Body of pancreas (tissue), 4 donors: ENCODE measurements around the gene TRPV2.

Experiments used
- POLR2A ChIP-seq, 3 donors: fragments of 450-650 bp; IDR thresholded peaks; one replicate each; pipeline ENCODE4 v1.6.1; 2016; ENCODE audit warnings: antibody characterized with exemption in 3 of 3, mild to moderate bottlenecking in 2 of 3
- TF ChIP-seq, protein P1 (sequence below), 7 experiments: fragments of 450-650 bp in 4 of 7; fragments of 200-600 bp in 3 of 7; sonication (generic) in 3 of 7; IDR thresholded peaks; one replicate each; pipeline ENCODE4 v1.5.1; 2016 to 2019; ENCODE audit warnings: antibody characterized with exemption in 7 of 7

DNA sequence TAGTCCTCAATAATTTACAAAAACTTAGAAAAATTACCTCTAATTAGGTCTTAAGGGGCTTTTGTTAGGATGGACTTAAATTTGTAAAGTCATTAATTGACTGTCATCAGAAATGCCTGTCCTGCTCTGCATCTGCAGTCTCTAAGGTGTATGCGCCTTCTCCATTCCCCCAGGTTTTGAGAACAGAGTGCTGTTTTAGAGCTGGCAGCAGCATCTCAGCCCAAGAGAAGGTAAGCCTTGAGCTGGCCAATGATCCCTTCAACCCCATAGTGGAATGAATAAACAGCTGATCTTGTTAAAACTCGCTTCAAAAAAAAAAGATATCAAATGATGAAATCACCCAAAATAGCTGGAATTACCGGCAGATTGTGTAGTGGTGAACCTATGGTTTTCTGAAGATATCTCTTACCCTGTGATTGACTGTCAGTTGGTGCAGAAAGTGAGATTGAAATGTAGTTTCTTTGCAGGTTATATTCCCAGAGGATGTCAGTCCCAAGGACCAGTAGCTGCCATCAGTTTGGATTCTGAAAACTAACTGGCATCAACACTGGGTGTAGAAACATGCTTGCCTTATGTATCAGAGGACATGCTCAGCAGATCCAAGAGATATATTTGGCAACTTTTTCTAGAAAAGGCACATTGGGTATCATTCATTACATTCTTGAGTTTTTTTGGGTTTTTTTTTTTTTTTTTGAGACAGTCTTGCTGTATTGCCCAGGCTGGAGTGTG is 25.7 kb downstream of the TRPV2 start:
- TF ChIP-seq, protein P1, sequence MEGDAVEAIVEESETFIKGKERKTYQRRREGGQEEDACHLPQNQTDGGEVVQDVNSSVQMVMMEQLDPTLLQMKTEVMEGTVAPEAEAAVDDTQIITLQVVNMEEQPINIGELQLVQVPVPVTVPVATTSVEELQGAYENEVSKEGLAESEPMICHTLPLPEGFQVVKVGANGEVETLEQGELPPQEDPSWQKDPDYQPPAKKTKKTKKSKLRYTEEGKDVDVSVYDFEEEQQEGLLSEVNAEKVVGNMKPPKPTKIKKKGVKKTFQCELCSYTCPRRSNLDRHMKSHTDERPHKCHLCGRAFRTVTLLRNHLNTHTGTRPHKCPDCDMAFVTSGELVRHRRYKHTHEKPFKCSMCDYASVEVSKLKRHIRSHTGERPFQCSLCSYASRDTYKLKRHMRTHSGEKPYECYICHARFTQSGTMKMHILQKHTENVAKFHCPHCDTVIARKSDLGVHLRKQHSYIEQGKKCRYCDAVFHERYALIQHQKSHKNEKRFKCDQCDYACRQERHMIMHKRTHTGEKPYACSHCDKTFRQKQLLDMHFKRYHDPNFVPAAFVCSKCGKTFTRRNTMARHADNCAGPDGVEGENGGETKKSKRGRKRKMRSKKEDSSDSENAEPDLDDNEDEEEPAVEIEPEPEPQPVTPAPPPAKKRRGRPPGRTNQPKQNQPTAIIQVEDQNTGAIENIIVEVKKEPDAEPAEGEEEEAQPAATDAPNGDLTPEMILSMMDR (IDR thresholded peaks at IDR 0.05) = no peak
- TF ChIP-seq POLR2A (IDR thresholded peaks at IDR 0.05) = no peak
